H1 (cell line): ENCODE data around the gene KCNA10. TPM values are rescaled to one million over a fixed set of nuclear protein-coding genes. Genes with fewer than 3 reads are reported as not detected.

Experiments
- CTCF ChIA-PET: fragments of 300-600 bp; sonication (Branson Sonifier 250); formaldehyde crosslinking; loops from one replicate; lab custom pipeline; 2021; ENCODE audit not compliant: partially characterized antibody; lab: Charles Lee
- POLR2A ChIA-PET: fragments of 300-600 bp; sonication (Branson Sonifier 250); formaldehyde crosslinking; loops from one replicate; lab custom pipeline; 2021; ENCODE audit warnings: inconsistent platforms; ENCODE audit not compliant: partially characterized antibody; lab: Charles Lee
- DNase-seq, 2 experiments: peaks; one replicate each; pipeline versions ENCODE4 v3.0.0 to v3.0.0-alpha.2; 2010 to 2022; ENCODE audit warnings: low spot score in 2 of 2, low read depth in 1 of 2, mixed read lengths in 1 of 2
- FAIRE-seq: peaks from 2 replicates; lab custom pipeline; 2011; peaks lifted over from hg19 to GRCh38; lab: Jason Lieb, UNC
- H2AFZ ChIP-seq: 2 replicates; pipeline ENCODE4 v1.8.1; 2012; ENCODE audit warnings: low read length, inconsistent platforms
- H2AK5ac ChIP-seq: 2 replicates; pipeline ENCODE4 v1.6.1; 2013; ENCODE audit warnings: low read depth, low read length
- H2BK120ac ChIP-seq: replicated peaks from 2 replicates; pipeline ENCODE3; 2013; ENCODE audit warnings: low read depth, low read length, inconsistent platforms
- H2BK12ac ChIP-seq: 2 replicates; pipeline ENCODE4 v1.6.1; 2013; ENCODE audit warnings: low read depth, low read length
- H2BK15ac ChIP-seq: 2 replicates; pipeline ENCODE4 v1.6.1; 2013; ENCODE audit warnings: low read length
- H2BK20ac ChIP-seq: 2 replicates; pipeline ENCODE4 v1.6.1; 2013; ENCODE audit warnings: low read length
- H2BK5ac ChIP-seq: 2 replicates; pipeline ENCODE4 v1.6.1; 2013; ENCODE audit warnings: low read depth, low read length
- H3K14ac ChIP-seq: 2 replicates; pipeline ENCODE4 v1.6.1; 2013; ENCODE audit warnings: inconsistent platforms; ENCODE audit not compliant: insufficient read length
- H3K18ac ChIP-seq: 2 replicates; pipeline ENCODE4 v1.6.1; 2013; ENCODE audit warnings: low read length; ENCODE audit errors: extremely low read depth
- H3K23ac ChIP-seq: 2 replicates; pipeline ENCODE4 v1.6.1; 2013; ENCODE audit warnings: inconsistent platforms; ENCODE audit not compliant: insufficient read length
- H3K23me2 ChIP-seq: 2 replicates; pipeline ENCODE4 v1.6.1; 2013; ENCODE audit warnings: low read depth, low read length
- H3K27ac ChIP-seq: 2 replicates; pipeline ENCODE4 v1.6.1; 2011; ENCODE audit warnings: low read depth, low read length, inconsistent platforms
- H3K27me3 ChIP-seq, 4 experiments: replicated peaks in 1 of 4; 1 replicate in 1 of 4; 2 replicates in 3 of 4; pipeline versions ENCODE4 v1.6.1 to v1.8.1; 2011 to 2013; ENCODE audit warnings: low read length in 3 of 4, mild to moderate bottlenecking in 3 of 4, inconsistent platforms in 2 of 4, mixed read lengths in 2 of 4, moderate library complexity in 1 of 4; ENCODE audit not compliant: control insufficient read depth in 3 of 4, insufficient read depth in 3 of 4; ENCODE audit errors: extremely low read depth in 1 of 4
- H3K36me3 ChIP-seq, 4 experiments: 2 replicates each; pipeline versions ENCODE4 v1.6.1 to v1.8.1; 2011 to 2013; ENCODE audit warnings: mild to moderate bottlenecking in 4 of 4, low read length in 3 of 4, moderate library complexity in 2 of 4, control low read depth in 1 of 4, inconsistent platforms in 1 of 4; ENCODE audit not compliant: insufficient read depth in 4 of 4, control insufficient read depth in 2 of 4
- H3K4ac ChIP-seq: replicated peaks from 2 replicates; pipeline ENCODE3; 2013; ENCODE audit warnings: low read length, low read depth, mixed read lengths, inconsistent platforms; ENCODE audit not compliant: insufficient read length
- H3K4me1 ChIP-seq, 4 experiments: replicated peaks in 1 of 4; 1 replicate in 1 of 4; 2 replicates in 3 of 4; pipeline versions ENCODE4 v1.6.1 to v1.8.1; 2011 to 2013; ENCODE audit warnings: low read length in 3 of 4, inconsistent platforms in 2 of 4, mixed read lengths in 1 of 4; ENCODE audit not compliant: insufficient read depth in 4 of 4, control insufficient read depth in 3 of 4
- H3K4me2 ChIP-seq, 2 experiments: 2 replicates each; pipeline versions ENCODE4 v1.6.1 to v1.8.1; 2011 to 2013; ENCODE audit warnings: low read depth in 2 of 2, low read length in 2 of 2, control low read depth in 1 of 2, inconsistent platforms in 1 of 2, mild to moderate bottlenecking in 1 of 2; ENCODE audit not compliant: insufficient read depth in 1 of 2
- H3K4me3 ChIP-seq, 4 experiments: fragments of 200-600, 300-600 bp in 1 of 4; sonication (generic), shearing (Covaris generic), sonication (Bioruptor Twin) in 1 of 4; 2 replicates each; pipeline versions ENCODE4 v1.5.1 to v1.8.1; 2011 to 2016; ENCODE audit warnings: low read length in 4 of 4, low read depth in 3 of 4, control low read depth in 2 of 4, inconsistent platforms in 2 of 4, mild to moderate bottlenecking in 2 of 4, mixed read lengths in 1 of 4, moderate library complexity in 1 of 4; ENCODE audit not compliant: insufficient read depth in 2 of 4; ENCODE audit errors: extremely low read depth in 1 of 4
- H3K56ac ChIP-seq: replicated peaks from 2 replicates; pipeline ENCODE3; 2013; ENCODE audit warnings: low read depth, mild to moderate bottlenecking, mixed read lengths, low read length, inconsistent platforms; ENCODE audit not compliant: insufficient read length
- H3K79me1 ChIP-seq: 2 replicates; pipeline ENCODE4 v1.6.1; 2013; ENCODE audit warnings: low read depth, low read length, control low read depth
- H3K79me2 ChIP-seq, 2 experiments: 2 replicates each; pipeline versions ENCODE4 v1.6.1 to v1.8.1; 2012 to 2013; ENCODE audit warnings: low read length in 2 of 2, mild to moderate bottlenecking in 2 of 2, inconsistent platforms in 1 of 2; ENCODE audit not compliant: insufficient read depth in 2 of 2, control insufficient read depth in 1 of 2
- H3K9ac ChIP-seq, 4 experiments: replicated peaks in 1 of 4; 1 replicate in 1 of 4; 2 replicates in 3 of 4; pipeline versions ENCODE4 v1.6.1 to v1.8.1; 2011 to 2013; ENCODE audit warnings: low read depth in 3 of 4, low read length in 3 of 4, control low read depth in 2 of 4, mild to moderate bottlenecking in 2 of 4, moderate library complexity in 2 of 4, inconsistent platforms in 1 of 4; ENCODE audit errors: extremely low read depth in 1 of 4
- H3K9me3 ChIP-seq, 2 experiments: 2 replicates each; pipeline versions ENCODE4 v1.6.1 to v1.8.1; 2012 to 2013; ENCODE audit warnings: mild to moderate bottlenecking in 2 of 2, moderate library complexity in 2 of 2, control low read depth in 1 of 2, inconsistent platforms in 1 of 2, low read depth in 1 of 2, low read length in 1 of 2, mixed read lengths in 1 of 2; ENCODE audit not compliant: insufficient read depth in 2 of 2
- H4K20me1 ChIP-seq, 2 experiments: replicated peaks in 1 of 2; 2 replicates each; pipeline versions ENCODE3 to v1.8.1; 2011 to 2013; ENCODE audit warnings: inconsistent platforms in 2 of 2, low read length in 2 of 2, mild to moderate bottlenecking in 1 of 2; ENCODE audit not compliant: insufficient read depth in 2 of 2, control insufficient read depth in 1 of 2
- H4K5ac ChIP-seq: 2 replicates; pipeline ENCODE4 v1.6.1; 2013; ENCODE audit warnings: low read length, low read depth, mixed read lengths, inconsistent platforms; ENCODE audit not compliant: insufficient read length
- H4K8ac ChIP-seq: 2 replicates; pipeline ENCODE4 v1.8.0; 2013; ENCODE audit warnings: mild to moderate bottlenecking, moderate library complexity, low read length, inconsistent platforms; ENCODE audit not compliant: insufficient read depth; ENCODE audit errors: extremely low read depth
- H4K91ac ChIP-seq: replicated peaks from 2 replicates; pipeline ENCODE3; 2013; ENCODE audit warnings: low read length, mixed read lengths, inconsistent platforms; ENCODE audit not compliant: insufficient read length
- ATF2 ChIP-seq: IDR thresholded peaks from 2 replicates; pipeline ENCODE4 v1.6.1; 2012; ENCODE audit warnings: low read length, inconsistent platforms
- ATF3 ChIP-seq: IDR thresholded peaks from 2 replicates; pipeline ENCODE4 v1.6.1; 2011; ENCODE audit warnings: low read depth, mild to moderate bottlenecking, low read length; ENCODE audit not compliant: insufficient read depth
- BRCA1 ChIP-seq: IDR thresholded peaks from 2 replicates; pipeline ENCODE4 v1.6.1; 2012; ENCODE audit warnings: low read depth, low read length, improper control_type of control experiment
- KDM5A ChIP-seq: fragments of 200-600 bp; IDR thresholded peaks from 2 replicates; pipeline ENCODE4 v1.7.1; 2012; ENCODE audit warnings: mild to moderate bottlenecking, low read length, inconsistent platforms, mixed read lengths
- NANOG ChIP-seq: IDR thresholded peaks from 2 replicates; pipeline ENCODE4 v1.6.1; 2011; ENCODE audit warnings: low read length, low read depth, mild to moderate bottlenecking, inconsistent platforms; ENCODE audit not compliant: insufficient read depth, poor library complexity, severe bottlenecking
- NRF1 ChIP-seq: IDR thresholded peaks from 2 replicates; pipeline ENCODE4 v1.6.1; 2011; ENCODE audit warnings: mild to moderate bottlenecking, low read depth, low read length, improper control_type of control experiment
- POLR2A ChIP-seq, 2 experiments: IDR thresholded peaks; 1 replicate in 1 of 2; 2 replicates in 1 of 2; pipeline ENCODE4 v1.6.1; 2011; ENCODE audit warnings: low read depth in 2 of 2, low read length in 2 of 2, mild to moderate bottlenecking in 2 of 2; ENCODE audit errors: control extremely low read depth in 1 of 2
- POU5F1 ChIP-seq: IDR thresholded peaks from 2 replicates; pipeline ENCODE4 v1.6.1; 2011; ENCODE audit warnings: low read depth, mild to moderate bottlenecking, low read length, moderate library complexity
- RNF2 ChIP-seq: fragments of 200-900, 300-1000 bp; sonication (generic); IDR thresholded peaks from 2 replicates; pipeline ENCODE4 v1.7.1; 2016; ENCODE audit warnings: borderline replicate concordance, low read depth, mild to moderate bottlenecking, antibody characterized with exemption, low read length; ENCODE audit not compliant: poor library complexity, severe bottlenecking; ENCODE audit errors: missing control alignments
- SAP30 ChIP-seq: fragments of 300-600 bp; sonication (generic); IDR thresholded peaks from 2 replicates; pipeline ENCODE4 v1.7.1; 2012; ENCODE audit warnings: low read length, moderate library complexity, mild to moderate bottlenecking, inconsistent platforms; ENCODE audit not compliant: insufficient read depth, insufficient replicate concordance
- SIX5 ChIP-seq: IDR thresholded peaks from 2 replicates; pipeline ENCODE4 v1.6.1; 2011; ENCODE audit warnings: mild to moderate bottlenecking, low read depth, low read length
- WGBS, 2 experiments: shearing (Covaris generic) in 1 of 2; methylation state at CpG; one replicate each; pipeline versions ENCODE4 v1.1.6 to v1.1.7; 2013 to 2015; ENCODE audit warnings: low lambda C conversion rate in 2 of 2, mixed read lengths in 2 of 2, inconsistent platforms in 1 of 2, low coverage in 1 of 2, missing lambda C conversion rate in 1 of 2; ENCODE audit not compliant: insufficient replicate concordance in 2 of 2, insufficient coverage in 1 of 2, insufficient read length in 1 of 2; ENCODE audit errors: extremely low coverage in 1 of 2, missing lambda C conversion rate in 1 of 2; 5-methylcytosine and 5-hydroxymethylcytosine counted together
- polyA plus RNA-seq, 7 experiments: library from polyadenylated mRNA; depleted of rRNA in 3 of 7; stranded (reverse) in 5 of 7; unstranded in 2 of 7; fragments of >200 nt in 5 of 7; fragments of 200-250 nt in 2 of 7; gene quantifications; 1 replicate in 5 of 7; 2 replicates in 1 of 7; 4 replicates in 1 of 7; pipeline versions ENCODE4 v1.2.1 to v1.2.3, GENCODE V29; 2011 to 2013; ENCODE audit warnings: missing spikeins in 2 of 7, mixed read lengths in 2 of 7
- total RNA-seq: library from RNA; stranded (reverse); fragmentation: NEBNext Ultra II Directional; extraction: Animal tissue kit (Norgen Biotek cat#: 25700); gene quantifications from 2 replicates; pipeline ENCODE4 v1.2.1, GENCODE V29; 2021

Gene KCNA10
- total and polyA plus RNA-seq, 2 of the 8 experiments (the other 6 are each of a cell fraction or from before 2014, with no cell fraction given), result not detected

DNA sequence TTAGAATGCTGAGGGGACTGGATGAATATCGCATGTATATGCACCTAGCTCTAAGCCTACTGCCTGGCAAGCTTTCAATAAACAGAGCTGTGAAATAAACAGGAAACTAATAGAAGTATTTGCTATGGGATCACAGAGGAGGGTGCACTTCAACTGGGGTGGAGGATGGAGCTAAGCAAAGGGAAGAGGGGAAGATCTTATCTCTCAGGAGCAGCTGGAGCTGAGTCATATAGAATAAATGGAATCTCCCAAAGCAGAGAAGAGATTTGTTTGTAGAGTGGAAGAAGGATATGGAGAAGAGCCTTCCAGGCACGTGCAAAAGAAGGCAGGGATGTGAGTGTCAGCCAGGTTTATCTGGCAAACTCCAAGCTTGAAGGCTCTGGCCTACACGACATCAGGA lies 17.0 kb upstream of the KCNA10 start:
- Histone ChIP-seq H3K9me3 (no peaks in the 10 kb centered on the region), H2BK120ac (no peak overlapping the region), H3K27ac (no peak overlapping the region), H3K18ac (no peak overlapping the region), H3K36me3 (no peaks in the 10 kb centered on the region), H3K9ac (no peak overlapping the region), H4K91ac (no peak overlapping the region), H3K4me3 (no peak overlapping the region), H3K79me2 (no peaks in the 10 kb centered on the region), H2BK12ac (no peak overlapping the region), H3K14ac (no peak overlapping the region), H3K4me1 (no peaks in the 10 kb centered on the region), H3K27me3 (peaks cover 0 to 5% (median 0%) of the 10 kb centered on the region in 4 experiments; a peak in 1 of 7 replicates), H3K4ac (no peak overlapping the region), H2BK15ac (no peak overlapping the region), H3K23me2 (no peaks in the 10 kb centered on the region), H3K79me1 (no peaks in the 10 kb centered on the region), H2AFZ (no peak overlapping the region), H2BK20ac (no peak overlapping the region), H3K4me2 (no peak overlapping the region), H4K8ac (no peak overlapping the region), H2AK5ac (no peak overlapping the region), H4K5ac (no peak overlapping the region), H4K20me1 (no peaks in the 10 kb centered on the region), H3K56ac (no peak overlapping the region), H2BK5ac (no peak overlapping the region), H3K23ac (no peak overlapping the region)
- WGBS, 2 experiments, result 81% methylated on average over 3 of the region's 3 CpGs; no CpG with 5 or more reads in 1 of the 2 experiments
- FAIRE-seq, result no peak
- POLR2A ChIA-PET, result no interaction called here
- CTCF ChIA-PET, result interaction anchor here (1.2 to 25.0 kb wide), 6 partner anchors 13 to 81 kb away, joined by 3 to 302 read pairs (median 7); partner anchors contain the start of gene KCNA10
- DNase-seq, result no peak
- TF ChIP-seq NRF1 (no peak), NANOG (no peak), SAP30 (no peak), SIX5 (no peak), KDM5A (no peak), RNF2 (no peak), POLR2A (IDR thresholded peaks at IDR 0.05; ENCODE audit: control extremely low read depth in 1 of 2, low read depth in 2 of 2, low read length in 2 of 2) (no peak), POU5F1 (no peak), ATF3 (no peak), BRCA1 (no peak), ATF2 (no peak)
